Tibial artery (tissue), 4 donors: Measurements from ENCODE around the gene RBBP8.

Experiments used
- DNase-seq, 2 donors: peaks; one replicate each; pipeline ENCODE4 v3.0.0-alpha.2; 2019
- H3K27ac ChIP-seq, 2 donors: fragments of 200-600 bp; sonication (generic) in 1 of 2; 1 replicate in 1 of 2; 2 replicates in 1 of 2; pipeline ENCODE4 v1.5.1; 2018 to 2019; ENCODE audit warnings: mild to moderate bottlenecking in 1 of 2
- H3K27me3 ChIP-seq, 2 donors: fragments of 200-600 bp; sonication (generic) in 1 of 2; one replicate each; pipeline versions ENCODE4 v1.5.1 to v1.6.0; 2016 to 2019
- H3K36me3 ChIP-seq, 3 donors: fragments of 200-600 bp; sonication (generic) in 2 of 3; one replicate each; pipeline ENCODE4 v1.5.1; 2016 to 2019; ENCODE audit warnings: mild to moderate bottlenecking in 2 of 3
- H3K4me1 ChIP-seq, 4 donors: fragments of 200-600 bp; sonication (generic) in 2 of 4; 1 replicate in 3 of 4; 2 replicates in 1 of 4; pipeline ENCODE4 v1.5.1; 2016 to 2019
- H3K4me3 ChIP-seq, 2 donors: fragments of 200-600 bp; sonication (generic) in 1 of 2; 1 replicate in 1 of 2; 2 replicates in 1 of 2; pipeline ENCODE4 v1.5.1; 2018 to 2019; ENCODE audit warnings: mild to moderate bottlenecking in 2 of 2
- H3K9me3 ChIP-seq, 3 donors: fragments of 200-600 bp; sonication (generic) in 1 of 3; one replicate each; pipeline ENCODE4 v1.5.1; 2016 to 2019
- CTCF ChIP-seq, 2 experiments: fragments of 200-600 bp in 1 of 2; fragments of 450-650 bp in 1 of 2; IDR thresholded peaks; one replicate each; pipeline ENCODE4 v1.5.1; 2017 to 2019; ENCODE audit warnings: antibody characterized with exemption in 2 of 2, mild to moderate bottlenecking in 1 of 2, moderate library complexity in 1 of 2
- intact Hi-C: fragments of 100-400 bp; cut with DNase I; formaldehyde crosslinking; loops from one replicate; pipeline ENCODE4 v1.15.0; 2023; ENCODE audit warnings: low total_unique reads

RBBP8 gene

DNA sequence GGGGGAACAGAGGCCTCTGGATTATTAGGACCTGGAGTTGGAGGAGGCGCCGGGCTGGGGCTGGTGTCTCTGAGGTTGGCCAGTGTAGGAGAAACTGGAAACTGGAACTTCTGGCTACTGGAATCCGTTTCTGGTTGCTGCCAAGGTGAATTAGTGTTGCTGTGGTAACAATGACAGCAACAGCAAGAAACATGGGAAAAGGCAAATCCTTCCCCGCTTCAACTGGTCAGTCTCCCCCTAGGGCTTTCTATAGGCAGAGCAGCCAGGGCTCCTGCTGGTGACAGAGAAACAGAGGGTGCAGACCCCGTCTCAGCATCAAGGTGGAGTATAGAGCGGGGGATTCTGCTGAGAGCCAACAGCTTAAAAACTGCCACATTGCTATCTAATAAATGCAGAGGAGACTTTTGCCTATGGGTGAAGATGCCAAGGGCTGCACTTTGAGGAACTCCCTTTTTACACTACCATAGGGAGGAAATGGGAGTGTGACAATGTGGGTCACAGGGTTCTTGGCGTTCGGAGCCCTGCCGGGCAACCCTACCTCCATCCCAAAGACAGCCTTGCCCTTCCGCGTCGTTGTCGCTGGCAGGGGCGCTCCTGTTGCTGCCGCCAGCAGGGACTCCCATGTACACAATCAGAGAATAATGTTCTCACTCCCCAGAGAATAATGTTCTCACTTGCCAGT, 120.8 kb downstream of the RBBP8 start:
- H3K36me3 ChIP-seq = no peaks in the 10 kb centered on the region
- H3K27me3 ChIP-seq = no peaks in the 10 kb centered on the region
- H3K27ac ChIP-seq = no peak overlapping the region
- peaks cover 0 to 10% (median 5%) of the 10 kb centered on the region in 4 donors for H3K4me1 ChIP-seq
- TF ChIP-seq CTCF (IDR thresholded peaks at IDR 0.05) = no peak
- DNase-seq = peak in 1 of 2 donors; percentile 63
- no peak overlapping the region for H3K4me3 ChIP-seq
- no peaks in the 10 kb centered on the region for H3K9me3 ChIP-seq
- intact Hi-C loops = no loop called here

- TF ChIP-seq CTCF (IDR thresholded peaks at IDR 0.05) = no peak
Observed at GRCh38 chr18:23054553-23054952, 121.4 kb downstream of the RBBP8 start.

GRCh38 chr18:23056315-23056714, 123.2 kb downstream of the RBBP8 start:
- H3K4me1 ChIP-seq = peaks cover 0 to 10% (median 5%) of the 10 kb centered on the region in 4 donors
- no peak overlapping the region for H3K4me3 ChIP-seq
- DNase-seq = no peak
- no peaks in the 10 kb centered on the region for H3K27me3 ChIP-seq
- no peak for TF ChIP-seq CTCF (IDR thresholded peaks at IDR 0.05)
- H3K9me3 ChIP-seq = no peaks in the 10 kb centered on the region
- no peak overlapping the region for H3K27ac ChIP-seq
- H3K36me3 ChIP-seq = no peaks in the 10 kb centered on the region
- intact Hi-C loops = no loop called here

More at GRCh38 chr18:23054553-23054952, 121.4 kb downstream of the RBBP8 start:
- Histone ChIP-seq H3K36me3 (no peaks in the 10 kb centered on the region), H3K27me3 (no peaks in the 10 kb centered on the region), H3K4me3 (no peak overlapping the region), H3K4me1 (peaks cover 0 to 10% (median 5%) of the 10 kb centered on the region in 4 donors), H3K27ac (no peak overlapping the region), H3K9me3 (no peaks in the 10 kb centered on the region)
- intact Hi-C loops = no loop called here
- DNase-seq = peak in 1 of 2 donors; percentile 17

DNA sequence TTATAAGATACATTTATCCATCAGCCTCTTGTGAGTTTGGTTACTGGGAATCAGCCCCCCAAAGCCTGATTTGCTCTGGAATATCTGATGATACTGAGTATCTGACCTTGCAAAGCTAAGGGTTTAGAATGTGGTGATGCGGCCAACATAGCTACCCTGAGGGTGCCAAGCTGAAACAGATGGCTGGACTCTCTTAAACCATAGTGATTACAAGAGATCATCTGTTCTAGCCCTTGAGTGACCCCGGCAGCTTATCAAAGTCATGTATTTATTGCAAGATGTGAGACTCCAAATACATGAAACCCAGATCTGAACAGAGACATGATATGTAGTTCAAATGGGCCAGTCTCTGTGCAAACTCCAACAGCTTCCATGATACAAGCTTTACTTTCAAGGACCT, 124.0 kb downstream of the RBBP8 start:
- no peak for DNase-seq
- Histone ChIP-seq H3K4me3 (no peak overlapping the region), H3K27ac (no peak overlapping the region), H3K4me1 (peaks cover 0 to 10% (median 5%) of the 10 kb centered on the region in 4 donors), H3K27me3 (no peaks in the 10 kb centered on the region), H3K36me3 (no peaks in the 10 kb centered on the region), H3K9me3 (no peaks in the 10 kb centered on the region)
- intact Hi-C loops = no loop called here
- TF ChIP-seq CTCF (IDR thresholded peaks at IDR 0.05) = no peak

GRCh38 chr18:23058746-23059415, 125.8 kb downstream of the RBBP8 start:
- H3K4me1 ChIP-seq = peaks cover 0 to 6% (median 5%) of the 10 kb centered on the region in 4 donors
- no peaks in the 10 kb centered on the region for H3K27me3 ChIP-seq
- no peak for DNase-seq
- H3K36me3 ChIP-seq = no peaks in the 10 kb centered on the region
- no peak overlapping the region for H3K4me3 ChIP-seq
- TF ChIP-seq CTCF (IDR thresholded peaks at IDR 0.05) = no peak
- H3K27ac ChIP-seq = no peak overlapping the region
- intact Hi-C loops = no loop called here
- H3K9me3 ChIP-seq = no peaks in the 10 kb centered on the region
